OCI-LY3 (cell line): ENCODE measurements around the gene TBC1D5.

Source experiments
- EZH2phosphoT487 ChIP-seq: fragments of 200-600 bp; shearing (Covaris generic); IDR thresholded peaks from 2 replicates; pipeline ENCODE4 v1.6.1; 2018; ENCODE audit warnings: antibody characterized with exemption, mixed run types, low read depth
- TF ChIP-seq, protein P1 (sequence below): fragments of 200-600, 300-600 bp; sonication (generic); IDR thresholded peaks from 2 replicates; pipeline ENCODE4 v1.5.1; 2014; ENCODE audit warnings: antibody characterized with exemption, low read length, low read depth

DNA sequence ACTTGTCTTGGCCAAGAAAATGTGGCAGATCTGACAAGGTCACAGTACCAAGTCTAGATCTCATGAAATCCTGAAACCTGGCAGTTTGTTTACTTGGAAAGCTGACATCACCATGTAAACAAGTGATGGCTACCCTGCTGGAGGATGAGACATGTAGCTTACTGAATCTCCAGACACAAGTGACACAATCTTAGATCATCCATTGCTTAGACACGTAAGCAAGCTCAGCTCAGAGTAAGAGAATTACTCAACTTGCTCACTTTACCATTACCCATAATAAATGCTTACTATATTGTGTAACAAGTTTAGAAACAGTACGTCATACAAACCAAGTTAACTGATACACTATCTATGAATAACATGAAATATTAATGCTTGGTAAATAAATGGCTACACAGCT lies 263.8 kb downstream of the TBC1D5 start:
- TF ChIP-seq, protein P1, sequence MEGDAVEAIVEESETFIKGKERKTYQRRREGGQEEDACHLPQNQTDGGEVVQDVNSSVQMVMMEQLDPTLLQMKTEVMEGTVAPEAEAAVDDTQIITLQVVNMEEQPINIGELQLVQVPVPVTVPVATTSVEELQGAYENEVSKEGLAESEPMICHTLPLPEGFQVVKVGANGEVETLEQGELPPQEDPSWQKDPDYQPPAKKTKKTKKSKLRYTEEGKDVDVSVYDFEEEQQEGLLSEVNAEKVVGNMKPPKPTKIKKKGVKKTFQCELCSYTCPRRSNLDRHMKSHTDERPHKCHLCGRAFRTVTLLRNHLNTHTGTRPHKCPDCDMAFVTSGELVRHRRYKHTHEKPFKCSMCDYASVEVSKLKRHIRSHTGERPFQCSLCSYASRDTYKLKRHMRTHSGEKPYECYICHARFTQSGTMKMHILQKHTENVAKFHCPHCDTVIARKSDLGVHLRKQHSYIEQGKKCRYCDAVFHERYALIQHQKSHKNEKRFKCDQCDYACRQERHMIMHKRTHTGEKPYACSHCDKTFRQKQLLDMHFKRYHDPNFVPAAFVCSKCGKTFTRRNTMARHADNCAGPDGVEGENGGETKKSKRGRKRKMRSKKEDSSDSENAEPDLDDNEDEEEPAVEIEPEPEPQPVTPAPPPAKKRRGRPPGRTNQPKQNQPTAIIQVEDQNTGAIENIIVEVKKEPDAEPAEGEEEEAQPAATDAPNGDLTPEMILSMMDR = no peak
- TF ChIP-seq EZH2phosphoT487 = no peak
